Activated CD8-positive, alpha-beta memory T cell treated with anti-CD3 and anti-CD28 coated beads, Interleukin-2, amount 50 U/mL, for 1 hour (primary cell): Measurements from ENCODE around the gene POLR2E.

Experiments used
- DNase-seq: peaks from one replicate; pipeline ENCODE4 v3.0.0-alpha.2; 2020; ENCODE audit errors: extremely low read depth

POLR2E gene

GRCh38 chr19:1047696-1048147 is 47.5 kb downstream of the POLR2E start:
- no peak for DNase-seq

GRCh38 chr19:1046836-1047695 is 48.1 kb downstream of the POLR2E start:
- DNase-seq = no peak

GRCh38 chr19:1046117-1046626 is 49.0 kb downstream of the POLR2E start:
- no peak for DNase-seq

GRCh38 chr19:1045247-1045603 is 50.0 kb downstream of the POLR2E start:
- DNase-seq = no peak

- DNase-seq = no peak
These were observed 52.3 kb downstream of the POLR2E start for GRCh38 chr19:1042689-1043511.

GRCh38 chr19:1041835-1042685 is 53.1 kb downstream of the POLR2E start:
- DNase-seq = no peak

- no peak for DNase-seq
These were observed 53.8 kb downstream of the POLR2E start for GRCh38 chr19:1041272-1041834.

GRCh38 chr19:1040476-1041271 is 54.5 kb downstream of the POLR2E start:
- DNase-seq = peak; percentile 68

- peak; percentile 93 for DNase-seq
These were observed 55.3 kb downstream of the POLR2E start, which contains the start of gene ABCA7 for GRCh38 chr19:1039646-1040475. TSS of gene ABCA7 (plus strand) at chr19:1040107. CDS start at chr19:1041362, 1,255 bp downstream.

- no peak for DNase-seq
These were observed 56.1 kb downstream of the POLR2E start for GRCh38 chr19:1038978-1039645.

GRCh38 chr19:1037621-1038064 is 57.5 kb downstream of the POLR2E start:
- no peak for DNase-seq
